ENCODE results near the gene LNP1.
A peak's percentile ranks its signal among the peaks of the same experiment; 100 is the strongest.

DNA sequence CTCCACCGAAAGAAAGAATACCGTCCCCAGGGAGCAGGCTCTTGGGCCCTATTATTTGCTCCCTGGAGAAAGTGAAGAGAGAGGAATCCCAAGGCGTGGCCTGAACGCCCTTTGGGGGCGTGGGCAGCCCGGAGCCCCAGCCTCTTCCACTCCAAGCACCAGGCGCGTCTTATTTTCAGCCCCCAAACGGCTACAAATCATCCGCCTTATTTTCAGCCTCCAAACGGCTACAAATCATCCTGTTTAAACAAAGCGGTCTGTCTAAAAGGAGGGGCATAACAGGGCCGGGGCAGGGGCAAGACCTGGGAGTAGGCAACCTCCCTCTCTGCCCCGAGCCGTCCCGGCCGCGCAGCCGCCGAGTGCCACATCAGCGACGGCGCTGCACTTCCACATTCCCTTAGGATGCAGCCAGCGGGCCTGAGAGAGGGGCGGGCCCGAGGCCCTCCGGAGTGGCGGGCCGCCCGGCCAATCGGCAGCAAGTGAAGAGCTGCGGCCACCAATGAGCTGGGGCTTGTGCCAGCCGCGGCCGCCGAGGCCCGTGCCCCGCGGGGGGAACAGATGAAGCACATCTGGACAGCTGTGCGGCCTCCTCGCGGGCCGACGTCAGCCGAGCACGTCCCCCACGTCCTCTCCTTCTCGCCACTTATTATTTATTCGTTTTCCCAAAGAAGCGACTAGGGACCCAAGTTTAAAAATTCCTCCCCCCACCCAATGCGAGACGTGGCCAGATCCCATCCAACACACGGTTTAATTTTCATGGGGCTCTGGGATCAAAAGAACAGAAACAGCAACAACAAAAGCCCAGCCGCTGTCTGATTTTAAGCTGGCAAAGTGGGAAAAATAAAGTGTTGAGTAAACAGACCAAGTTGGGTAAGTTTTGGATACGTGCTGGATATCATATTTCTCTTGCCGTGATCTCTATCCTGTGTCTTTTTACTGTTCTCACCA is 91.0 kb downstream of the LNP1 start, which contains the start of gene TMEM45A:
- TF ChIP-seq, protein P1, sequence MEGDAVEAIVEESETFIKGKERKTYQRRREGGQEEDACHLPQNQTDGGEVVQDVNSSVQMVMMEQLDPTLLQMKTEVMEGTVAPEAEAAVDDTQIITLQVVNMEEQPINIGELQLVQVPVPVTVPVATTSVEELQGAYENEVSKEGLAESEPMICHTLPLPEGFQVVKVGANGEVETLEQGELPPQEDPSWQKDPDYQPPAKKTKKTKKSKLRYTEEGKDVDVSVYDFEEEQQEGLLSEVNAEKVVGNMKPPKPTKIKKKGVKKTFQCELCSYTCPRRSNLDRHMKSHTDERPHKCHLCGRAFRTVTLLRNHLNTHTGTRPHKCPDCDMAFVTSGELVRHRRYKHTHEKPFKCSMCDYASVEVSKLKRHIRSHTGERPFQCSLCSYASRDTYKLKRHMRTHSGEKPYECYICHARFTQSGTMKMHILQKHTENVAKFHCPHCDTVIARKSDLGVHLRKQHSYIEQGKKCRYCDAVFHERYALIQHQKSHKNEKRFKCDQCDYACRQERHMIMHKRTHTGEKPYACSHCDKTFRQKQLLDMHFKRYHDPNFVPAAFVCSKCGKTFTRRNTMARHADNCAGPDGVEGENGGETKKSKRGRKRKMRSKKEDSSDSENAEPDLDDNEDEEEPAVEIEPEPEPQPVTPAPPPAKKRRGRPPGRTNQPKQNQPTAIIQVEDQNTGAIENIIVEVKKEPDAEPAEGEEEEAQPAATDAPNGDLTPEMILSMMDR (IDR thresholded peaks at IDR 0.05; ENCODE audit: control extremely low read depth in 1 of 3, insufficient read depth in 1 of 3, low read depth in 1 of 3, low read length in 3 of 3), result no peak
- TF ChIP-seq, protein P2, sequence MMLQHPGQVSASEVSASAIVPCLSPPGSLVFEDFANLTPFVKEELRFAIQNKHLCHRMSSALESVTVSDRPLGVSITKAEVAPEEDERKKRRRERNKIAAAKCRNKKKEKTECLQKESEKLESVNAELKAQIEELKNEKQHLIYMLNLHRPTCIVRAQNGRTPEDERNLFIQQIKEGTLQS (IDR thresholded peaks at IDR 0.05; ENCODE audit: insufficient read depth, low read depth, low read length), result no peak
- TF ChIP-seq POLR2A (IDR thresholded peaks at IDR 0.05; ENCODE audit: control extremely low read depth in 1 of 2, low read depth in 2 of 2, low read length in 2 of 2), result peak; percentile 88 to 92
